Limb (tissue), 2 donors: Measurements from ENCODE around the gene APOB.
A peak's percentile ranks its signal among the peaks of the same experiment; 100 is the strongest.

Experiments
- DNase-seq, 2 donors: peaks; one replicate each; pipeline ENCODE4 v3.0.0-alpha.2; 2016; ENCODE audit errors: extremely low spot score in 2 of 2

The APOB gene

GRCh38 chr2:21043744-21044532 is at the start of gene APOB:
Gene APOB, minus strand, starts transcription at chr2:21044073. Its CDS starts 128 bp downstream, at chr2:21043945.
- peak in 1 of 2 donors; percentile 61 for DNase-seq

- no peak for DNase-seq
Observed at GRCh38 chr2:21092308-21092869, 48.5 kb upstream of the APOB start.

- DNase-seq = no peak
Observed at GRCh38 chr2:21084401-21084800, 40.5 kb upstream of the APOB start.

GRCh38 chr2:21083482-21083881 is 39.6 kb upstream of the APOB start:
- DNase-seq = no peak

- no peak for DNase-seq
Observed at GRCh38 chr2:21078296-21078695, 34.4 kb upstream of the APOB start.

- no peak for DNase-seq
Observed at GRCh38 chr2:21072477-21073242, 28.8 kb upstream of the APOB start.

- DNase-seq = no peak
Observed at GRCh38 chr2:21070341-21071257, 26.7 kb upstream of the APOB start.

- no peak for DNase-seq
Observed at GRCh38 chr2:21069746-21070340, 26.0 kb upstream of the APOB start.

- no peak for DNase-seq
Observed at GRCh38 chr2:21067859-21068537, 24.1 kb upstream of the APOB start.

- no peak for DNase-seq
Observed at GRCh38 chr2:21067125-21067524, 23.3 kb upstream of the APOB start.

GRCh38 chr2:21059885-21060610 is 16.2 kb upstream of the APOB start:
- no peak for DNase-seq

GRCh38 chr2:21057097-21057496 is 13.2 kb upstream of the APOB start:
- no peak for DNase-seq

GRCh38 chr2:21055879-21056790 is 12.3 kb upstream of the APOB start:
- no peak for DNase-seq

- no peak for DNase-seq
Observed at GRCh38 chr2:21055451-21055850, 11.6 kb upstream of the APOB start.

- no peak for DNase-seq
Observed at GRCh38 chr2:21054011-21054410, 10.1 kb upstream of the APOB start.

- DNase-seq = no peak
Observed at GRCh38 chr2:21052044-21052443, 8.2 kb upstream of the APOB start.

GRCh38 chr2:21050164-21050563 is 6.3 kb upstream of the APOB start:
- no peak for DNase-seq

- DNase-seq = no peak
Observed at GRCh38 chr2:21047141-21048009, 3.5 kb upstream of the APOB start.
